Measurements from ENCODE around the gene IRS1.
A peak's percentile ranks its signal among the peaks of the same experiment; 100 is the strongest.

The IRS1 gene

GRCh38 chr2:226791056-226791486 is 8.5 kb downstream of the IRS1 start:
- DNase-seq (ENCODE audit: low read depth), result peak; percentile 65

GRCh38 chr2:226790431-226790830 is 9.2 kb downstream of the IRS1 start:
- no peak for DNase-seq (ENCODE audit: low read depth)

GRCh38 chr2:226790011-226790410 is 9.6 kb downstream of the IRS1 start:
- DNase-seq (ENCODE audit: low read depth), result no peak

- no peak for DNase-seq (ENCODE audit: low read depth)
Observed at GRCh38 chr2:226788881-226789490, 10.6 kb downstream of the IRS1 start.

- DNase-seq (ENCODE audit: low read depth), result no peak
Observed at GRCh38 chr2:226788064-226788463, 11.6 kb downstream of the IRS1 start.

GRCh38 chr2:226783885-226784284 is 15.7 kb downstream of the IRS1 start:
- DNase-seq (ENCODE audit: low read depth), result no peak

GRCh38 chr2:226782092-226782713 is 17.4 kb downstream of the IRS1 start:
- DNase-seq (ENCODE audit: low read depth), result no peak

- DNase-seq (ENCODE audit: low read depth), result no peak
Observed at GRCh38 chr2:226780431-226780830, 19.2 kb downstream of the IRS1 start.

GRCh38 chr2:226777611-226778010 is 22.0 kb downstream of the IRS1 start:
- DNase-seq (ENCODE audit: low read depth), result no peak

GRCh38 chr2:226776104-226776503 is 23.5 kb downstream of the IRS1 start:
- DNase-seq (ENCODE audit: low read depth), result no peak

- no peak for DNase-seq (ENCODE audit: low read depth)
Observed at GRCh38 chr2:226775032-226775509, 24.5 kb downstream of the IRS1 start.

GRCh38 chr2:226773291-226773690 is 26.3 kb downstream of the IRS1 start:
- no peak for DNase-seq (ENCODE audit: low read depth)

GRCh38 chr2:226772389-226773179 is 27.0 kb downstream of the IRS1 start:
- no peak for DNase-seq (ENCODE audit: low read depth)

- no peak for DNase-seq (ENCODE audit: low read depth)
Observed at GRCh38 chr2:226771067-226771466, 28.6 kb downstream of the IRS1 start.

- no peak for DNase-seq (ENCODE audit: low read depth)
Observed at GRCh38 chr2:226767056-226767813, 32.4 kb downstream of the IRS1 start.

GRCh38 chr2:226766352-226767055 is 33.1 kb downstream of the IRS1 start:
- no peak for DNase-seq (ENCODE audit: low read depth)

- DNase-seq (ENCODE audit: low read depth), result no peak
Observed at GRCh38 chr2:226763320-226763719, 36.3 kb downstream of the IRS1 start.

- DNase-seq (ENCODE audit: low read depth), result no peak
Observed at GRCh38 chr2:226761195-226761583, 38.4 kb downstream of the IRS1 start.

- no peak for DNase-seq (ENCODE audit: low read depth)
Observed at GRCh38 chr2:226760412-226761194, 39.0 kb downstream of the IRS1 start.

- no peak for DNase-seq (ENCODE audit: low read depth)
Observed at GRCh38 chr2:226759768-226760167, 39.9 kb downstream of the IRS1 start.
